Measurements from ENCODE around the gene BRINP3.

BRINP3 gene

DNA sequence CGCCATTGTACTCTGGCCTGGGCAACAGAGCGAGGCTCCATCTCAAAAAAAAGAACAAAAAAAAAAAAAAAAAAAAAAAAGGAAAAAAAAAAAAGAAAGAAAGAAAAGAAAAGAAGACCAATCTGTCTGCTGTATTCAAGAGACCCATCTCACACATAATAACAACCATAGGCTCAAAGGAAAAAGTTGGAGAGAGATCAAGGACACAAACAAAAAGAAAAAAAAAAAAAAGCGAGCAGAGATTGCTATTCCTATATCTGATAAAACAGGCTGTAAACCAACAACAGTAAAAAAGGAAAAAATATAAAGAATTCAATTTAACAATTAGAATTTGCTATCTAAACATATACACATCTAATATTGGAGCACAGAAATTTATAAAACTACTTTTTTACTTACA, 150.4 kb downstream of the BRINP3 start:
- DNase-seq (ENCODE audit: low read depth in 1 of 2, low spot score in 1 of 2) = no peak

DNA sequence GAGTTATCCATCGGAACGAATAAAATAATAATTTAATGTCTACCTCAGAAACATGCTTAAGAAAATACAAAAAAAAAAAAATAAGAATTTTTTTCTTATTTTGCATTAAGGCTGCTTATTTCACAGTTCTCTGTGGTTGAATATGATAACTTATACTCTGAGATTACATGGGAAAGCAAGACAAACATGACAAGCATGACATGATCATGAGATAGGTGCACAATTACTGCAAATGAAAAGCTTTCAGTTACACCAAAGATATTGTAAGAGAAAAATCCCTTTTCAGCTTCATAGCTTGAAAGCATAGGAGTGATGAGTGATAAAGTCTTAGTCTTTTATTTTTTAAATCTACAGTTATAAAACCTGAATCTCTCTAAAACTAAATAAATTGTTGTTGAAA, 154.1 kb downstream of the BRINP3 start:
- no peak for DNase-seq (ENCODE audit: low read depth in 1 of 2, low spot score in 1 of 2)

DNA sequence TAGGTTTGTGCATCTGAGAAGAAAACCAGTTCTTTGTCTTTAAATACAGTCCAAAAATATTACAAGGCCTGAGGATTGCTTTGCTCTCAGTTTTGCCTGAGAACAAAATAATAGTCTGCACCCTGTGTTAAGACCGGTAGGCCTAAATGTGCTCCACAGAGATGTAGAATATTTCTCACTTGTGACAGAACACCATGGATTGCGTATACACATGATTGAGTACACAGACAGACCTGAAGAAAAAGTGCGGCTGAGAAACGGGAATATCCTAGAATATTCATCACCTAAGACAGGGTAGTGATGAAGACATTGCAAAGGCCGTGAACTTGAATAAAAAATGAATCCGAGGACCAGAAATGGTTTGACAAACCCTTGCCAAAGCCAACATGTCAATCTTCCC, 155.4 kb downstream of the BRINP3 start:
- DNase-seq (ENCODE audit: low read depth in 1 of 2, low spot score in 1 of 2) = no peak

DNA sequence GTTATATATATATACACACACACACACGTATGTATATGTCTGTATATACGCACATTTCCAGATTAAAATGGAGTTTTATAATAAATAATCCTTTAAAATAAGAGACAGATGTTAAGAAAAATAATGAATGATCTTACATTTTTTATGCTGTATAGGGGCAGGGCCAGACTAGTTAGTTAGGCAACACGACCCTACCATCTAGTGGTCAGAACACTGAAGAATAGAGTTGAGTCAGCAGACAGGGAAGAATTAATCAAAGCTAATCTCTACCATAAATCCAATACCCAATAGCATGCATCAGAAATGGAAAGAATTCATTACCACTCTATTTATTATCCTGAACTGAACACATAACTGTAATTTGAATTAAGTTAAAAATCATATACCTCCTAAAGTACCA, 156.7 kb downstream of the BRINP3 start:
- DNase-seq (ENCODE audit: low read depth in 1 of 2, low spot score in 1 of 2) = no peak

DNA sequence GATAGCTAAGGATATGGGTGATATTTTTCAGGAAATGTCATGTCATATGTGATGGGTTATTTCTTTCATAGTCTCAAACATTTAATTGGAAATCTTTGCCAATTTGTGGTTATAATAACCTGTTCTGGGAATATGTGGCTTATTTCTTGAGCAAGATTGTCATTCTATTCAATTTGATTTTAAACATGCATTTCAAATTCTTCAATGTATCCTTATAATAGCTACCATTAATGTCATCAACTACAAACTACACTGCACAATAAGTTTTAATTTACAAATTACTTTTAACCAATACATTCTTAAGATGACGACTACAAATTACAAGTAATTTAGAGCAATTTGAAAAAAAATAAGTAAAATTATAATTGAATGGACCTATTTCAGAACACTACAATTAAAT, 164.9 kb downstream of the BRINP3 start:
- DNase-seq (ENCODE audit: low read depth in 1 of 2, low spot score in 1 of 2) = no peak

DNA sequence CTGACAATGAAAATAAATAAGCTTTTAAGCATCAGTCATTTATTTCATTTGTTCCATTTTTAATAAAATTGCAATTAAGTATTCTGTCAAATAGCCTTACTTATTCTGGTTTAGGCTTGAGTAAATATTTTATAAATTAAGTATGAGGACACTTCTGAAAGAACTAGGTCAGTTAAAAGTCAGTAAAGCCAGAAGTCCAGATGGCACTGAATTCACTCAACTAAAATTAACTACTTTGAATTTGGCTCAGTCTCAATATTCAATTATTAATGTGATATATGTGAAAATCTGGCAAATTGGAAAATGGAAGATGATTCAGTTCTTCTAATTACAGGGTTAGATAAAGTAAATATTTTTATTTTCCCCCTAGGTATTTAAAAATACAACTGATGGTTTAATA, 174.2 kb downstream of the BRINP3 start:
- no peak for DNase-seq (ENCODE audit: low read depth in 1 of 2, low spot score in 1 of 2)

DNA sequence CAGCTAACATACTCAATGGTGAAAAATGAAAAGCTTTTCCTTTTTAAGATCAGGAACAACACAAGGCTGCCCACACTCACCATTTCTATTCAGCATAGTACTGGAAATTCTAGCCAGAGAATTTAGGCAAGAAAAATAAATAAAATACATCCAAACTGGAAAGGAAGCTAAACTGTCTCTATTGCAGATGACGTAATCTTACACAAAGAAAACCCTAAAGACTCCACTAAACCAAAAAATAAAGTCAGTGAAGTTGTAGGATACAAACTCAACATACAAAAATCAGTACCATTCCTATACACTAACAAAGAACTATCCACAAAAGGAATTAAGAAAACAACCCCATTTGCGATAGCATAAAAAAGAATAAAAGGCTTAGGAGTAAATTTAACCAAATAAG, 181.2 kb downstream of the BRINP3 start:
- no peak for DNase-seq (ENCODE audit: low read depth in 1 of 2, low spot score in 1 of 2)

DNA sequence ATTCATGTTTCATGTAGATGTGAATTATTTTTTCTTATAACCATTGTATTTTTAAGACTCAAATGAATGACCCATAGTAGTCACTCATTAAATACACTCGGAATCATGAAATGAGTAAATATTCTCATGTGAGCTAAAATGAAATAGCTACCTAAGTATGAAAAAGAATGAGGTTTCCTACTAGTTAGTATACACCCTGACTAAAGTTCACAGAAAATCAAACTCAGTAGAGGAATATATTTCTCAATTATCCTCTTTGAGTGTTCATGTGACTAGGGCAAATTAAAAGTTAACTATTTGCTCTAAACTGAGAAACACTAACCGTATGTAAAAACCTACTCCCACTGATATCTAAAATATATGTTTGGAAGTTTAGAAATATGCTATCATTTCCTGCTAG, 187.8 kb downstream of the BRINP3 start:
- DNase-seq (ENCODE audit: low read depth in 1 of 2, low spot score in 1 of 2) = no peak

DNA sequence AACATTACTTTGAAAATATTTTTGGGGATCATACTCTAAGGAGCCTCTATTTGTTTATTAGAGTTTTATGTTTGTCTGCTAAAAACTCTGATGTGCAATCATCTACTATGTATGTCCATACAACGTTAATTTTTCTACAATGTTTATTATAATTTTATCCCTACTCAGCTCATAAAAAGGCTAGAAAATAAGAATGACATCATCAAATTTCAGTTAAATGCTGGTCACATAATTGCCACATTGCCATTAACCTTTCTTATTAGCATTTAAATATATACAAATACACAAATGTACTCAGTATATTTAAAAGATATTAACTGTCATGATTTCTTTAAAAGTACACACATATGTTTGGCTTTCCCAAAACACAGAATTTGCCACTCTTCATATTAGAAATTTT, 191.6 kb downstream of the BRINP3 start:
- no peak for DNase-seq (ENCODE audit: low read depth in 1 of 2, low spot score in 1 of 2)

DNA sequence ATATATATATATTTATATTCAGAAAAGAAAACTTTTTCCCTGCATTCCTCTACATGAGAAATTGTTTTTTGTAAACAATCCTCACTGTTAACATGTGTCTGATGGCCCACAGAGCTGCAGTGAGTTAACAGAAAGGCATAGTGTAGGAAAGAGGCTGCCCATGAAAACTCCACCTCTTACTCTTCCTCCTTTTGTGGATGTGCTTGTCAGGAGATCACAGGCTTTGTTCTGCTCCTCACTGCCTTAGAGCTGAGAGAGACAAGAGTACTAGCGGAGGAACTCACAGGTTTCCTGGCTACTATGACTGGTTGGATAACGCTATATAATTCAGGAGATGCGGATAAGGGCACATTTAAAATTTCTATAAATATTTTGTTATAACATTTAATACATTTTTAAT, 200.6 kb downstream of the BRINP3 start:
- no peak for DNase-seq (ENCODE audit: low read depth in 1 of 2, low spot score in 1 of 2)

DNA sequence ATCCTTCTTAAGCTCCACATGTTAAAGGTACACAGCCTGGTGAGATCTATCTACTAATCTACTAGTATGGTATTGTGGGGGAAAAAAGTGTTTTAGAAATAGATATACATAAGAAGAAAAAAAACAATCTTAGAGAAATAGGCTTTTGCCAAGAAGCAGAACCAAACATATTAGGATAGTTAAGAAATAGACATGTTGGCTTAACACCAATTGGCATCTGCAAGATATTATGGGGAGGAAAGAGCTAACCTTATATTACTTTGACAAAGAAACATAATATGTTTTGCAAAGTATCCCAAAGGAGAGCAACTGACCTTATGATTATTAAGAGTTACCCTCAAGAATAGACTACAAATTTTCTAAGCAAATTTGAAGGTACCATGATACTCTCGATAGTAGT, 202.9 kb downstream of the BRINP3 start:
- DNase-seq (ENCODE audit: low read depth in 1 of 2, low spot score in 1 of 2) = no peak

DNA sequence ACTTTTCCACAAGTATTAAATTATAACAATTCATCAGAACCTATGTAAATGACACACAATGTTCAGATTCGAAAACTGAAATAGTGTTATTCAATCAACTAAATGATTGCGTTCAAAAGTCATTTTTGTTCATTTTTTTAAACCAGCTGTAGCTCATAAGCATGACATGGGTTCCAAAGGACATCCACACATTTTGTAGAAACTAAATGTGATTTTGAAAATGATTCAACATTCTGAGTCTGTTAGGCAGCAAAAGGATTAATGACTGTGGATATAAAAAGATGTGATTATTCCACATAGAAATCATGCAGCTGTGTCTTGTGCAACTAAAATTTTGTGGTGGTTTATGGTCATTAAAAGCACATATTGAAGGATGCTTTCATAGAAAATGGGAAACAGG, 204.5 kb downstream of the BRINP3 start:
- no peak for DNase-seq (ENCODE audit: low read depth in 1 of 2, low spot score in 1 of 2)

DNA sequence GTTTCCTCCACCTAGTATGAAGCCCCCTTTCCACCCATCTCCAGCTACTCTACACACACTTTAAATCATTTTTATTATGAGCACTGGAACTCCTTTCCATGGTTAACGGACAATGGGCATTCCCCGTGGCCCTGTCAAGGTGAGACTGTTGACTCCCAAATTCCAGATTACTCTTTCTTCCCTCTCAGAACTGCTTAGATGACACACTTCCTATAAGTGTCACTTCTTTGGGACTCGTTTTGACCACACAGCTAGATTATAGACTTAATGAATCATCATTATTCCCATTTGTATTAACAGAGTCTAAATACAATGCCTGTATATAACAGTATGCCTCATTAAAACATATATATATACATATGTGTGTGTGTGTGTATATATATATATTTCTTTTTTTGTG, 215.1 kb downstream of the BRINP3 start:
- DNase-seq (ENCODE audit: low read depth in 1 of 2, low spot score in 1 of 2) = no peak

DNA sequence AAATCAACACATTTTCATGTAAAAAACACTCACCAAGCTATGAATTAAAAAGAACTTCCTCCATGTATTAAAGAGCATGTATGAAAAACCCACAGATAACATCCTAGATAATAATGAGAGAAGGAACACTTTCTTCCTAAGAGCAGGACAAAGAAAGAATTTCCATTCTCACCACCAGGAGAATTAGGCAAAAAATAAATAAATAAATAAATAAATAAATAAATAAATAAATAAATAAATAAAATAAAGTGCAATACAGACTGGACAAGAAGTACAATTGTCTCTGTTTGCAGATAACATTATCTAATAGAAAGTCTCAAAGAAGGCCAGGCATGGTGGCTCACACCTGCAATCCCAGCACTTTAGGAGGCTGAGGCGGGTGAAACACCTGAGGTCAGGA, 218.2 kb downstream of the BRINP3 start:
- no peak for DNase-seq (ENCODE audit: low read depth in 1 of 2, low spot score in 1 of 2)

DNA sequence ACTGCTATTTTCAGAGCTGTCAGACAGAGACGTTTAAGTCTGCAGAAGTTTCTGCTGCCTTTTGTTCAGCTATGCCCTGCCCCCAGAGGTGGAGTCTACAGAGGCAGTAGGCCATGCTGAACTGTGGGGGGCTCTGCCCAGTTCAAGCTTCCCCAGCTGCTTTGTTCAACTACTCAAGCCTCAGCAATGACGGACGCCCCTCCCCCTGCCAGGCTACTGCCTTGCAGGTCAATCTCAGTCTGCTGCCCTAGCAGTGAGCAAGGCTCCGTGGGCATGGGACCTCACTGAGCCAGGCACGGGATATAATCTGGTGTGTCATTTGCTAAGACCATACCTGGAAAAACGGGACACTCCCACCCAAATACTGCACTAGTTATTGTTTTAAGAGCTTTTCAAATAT, 219.7 kb downstream of the BRINP3 start:
- no peak for DNase-seq (ENCODE audit: low read depth in 1 of 2, low spot score in 1 of 2)

DNA sequence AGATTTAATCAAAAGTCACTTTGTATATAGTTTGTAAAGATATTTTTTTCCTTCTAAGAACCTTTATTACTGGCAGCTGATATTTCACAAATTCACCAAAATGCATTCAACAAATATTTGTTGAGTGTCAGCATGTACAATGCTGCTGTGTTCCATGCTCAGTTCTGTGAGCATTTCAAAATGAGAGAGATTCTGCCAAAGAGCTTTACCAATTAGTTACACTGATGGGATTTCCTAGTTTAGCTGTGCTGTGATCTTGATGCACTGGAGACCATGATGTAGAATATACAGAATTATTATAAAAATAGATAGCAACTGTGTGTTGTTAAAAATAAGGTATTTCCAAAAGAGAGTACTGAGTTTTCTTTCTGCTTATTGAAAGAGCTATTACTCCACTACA, 225.6 kb downstream of the BRINP3 start:
- no peak for DNase-seq (ENCODE audit: low read depth in 1 of 2, low spot score in 1 of 2)

DNA sequence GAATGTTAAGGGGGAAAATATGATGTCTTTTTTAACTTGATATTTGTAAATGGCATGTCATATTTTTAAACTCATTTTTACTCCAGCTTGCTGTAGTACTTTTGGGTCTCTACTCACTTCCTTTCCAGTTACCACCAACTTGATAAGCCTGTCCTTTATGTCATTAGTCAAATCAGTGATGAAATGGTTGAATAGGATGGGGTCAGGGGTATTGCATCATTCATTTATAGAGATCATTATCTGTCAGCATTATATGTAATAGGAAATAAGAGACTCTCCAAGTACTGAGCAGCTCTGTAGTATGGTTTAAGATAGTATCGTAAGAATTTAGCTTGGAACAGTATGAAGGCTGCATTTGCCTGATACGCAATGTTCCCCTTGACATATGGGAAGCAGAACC, 227.3 kb downstream of the BRINP3 start:
- DNase-seq (ENCODE audit: low read depth in 1 of 2, low spot score in 1 of 2) = no peak

DNA sequence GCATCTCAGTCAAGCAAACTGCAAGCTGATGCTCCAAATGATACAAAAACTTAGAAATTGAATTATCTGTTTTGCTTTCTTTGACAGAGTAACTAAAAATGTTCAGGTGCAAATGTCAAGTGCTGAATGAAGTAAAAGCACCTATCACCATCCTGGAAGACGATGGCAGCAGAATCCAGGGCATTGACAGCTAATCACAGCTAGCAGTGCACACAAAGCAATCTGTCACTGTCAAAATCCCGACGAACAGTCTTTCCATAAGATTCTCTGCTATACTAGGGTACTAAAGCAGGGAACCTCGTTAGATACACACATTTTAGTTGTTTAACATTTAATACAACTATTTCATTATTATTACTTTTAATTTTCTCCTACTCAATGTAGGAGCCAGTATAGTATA, 233.3 kb downstream of the BRINP3 start:
- DNase-seq (ENCODE audit: low read depth in 1 of 2, low spot score in 1 of 2) = no peak

DNA sequence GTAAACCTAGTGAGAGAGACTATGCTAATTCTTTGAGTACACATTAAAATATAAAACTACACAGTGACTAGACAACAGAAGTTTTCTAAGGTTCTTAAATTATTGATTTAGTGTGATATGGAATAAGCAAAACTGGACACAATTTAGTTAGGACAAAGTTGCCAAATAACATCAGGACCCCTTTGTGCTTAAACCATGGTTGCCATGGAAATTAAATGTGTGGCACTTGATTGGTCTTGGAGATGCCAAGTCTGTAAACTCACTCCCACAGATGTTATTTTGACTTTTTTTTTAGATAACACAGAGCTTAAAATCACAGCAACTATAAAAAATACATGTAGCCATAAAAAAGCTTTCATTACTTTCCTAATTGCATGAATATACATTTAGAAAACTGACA, 234.6 kb downstream of the BRINP3 start:
- DNase-seq (ENCODE audit: low read depth in 1 of 2, low spot score in 1 of 2) = no peak

DNA sequence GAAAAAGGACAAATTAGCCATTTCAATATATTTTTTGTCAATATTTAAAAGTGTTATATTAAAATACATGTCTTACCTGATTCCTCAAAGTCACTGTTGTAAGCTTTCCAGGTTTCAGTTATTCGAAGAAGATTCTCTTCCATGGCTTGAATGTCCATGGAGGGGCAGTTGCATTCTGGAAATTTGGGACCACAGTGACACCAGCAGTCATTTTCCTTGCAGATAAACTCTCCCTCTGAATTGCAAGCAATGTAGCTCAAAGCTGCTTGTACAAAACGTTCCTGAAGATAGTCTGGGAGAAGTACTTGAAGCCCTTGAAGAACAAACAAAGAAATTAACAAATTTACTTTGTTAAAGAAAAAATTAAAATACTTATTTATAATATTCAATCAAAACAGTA, 251.7 kb downstream of the BRINP3 start:
- no peak for DNase-seq (ENCODE audit: low read depth in 1 of 2, low spot score in 1 of 2)

DNA sequence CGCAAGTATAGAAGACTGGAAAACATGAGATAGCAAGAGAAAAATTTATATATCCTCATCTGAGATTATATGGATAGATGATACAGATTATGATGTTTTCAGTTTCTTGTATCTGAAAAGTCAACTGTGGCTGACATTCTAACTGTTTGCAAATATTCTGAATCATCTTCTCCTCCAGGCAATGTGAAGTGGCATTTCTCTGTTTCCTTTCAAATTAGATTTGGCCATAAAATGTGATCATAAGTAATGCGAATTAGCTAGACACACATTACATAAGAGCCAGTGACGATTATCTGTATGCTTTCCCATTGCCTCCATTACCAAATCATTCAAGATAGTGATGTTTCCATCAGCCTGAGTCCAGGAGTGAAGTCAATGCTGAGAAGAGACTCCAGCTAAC, 265.2 kb downstream of the BRINP3 start:
- no peak for DNase-seq (ENCODE audit: low read depth in 1 of 2, low spot score in 1 of 2)

DNA sequence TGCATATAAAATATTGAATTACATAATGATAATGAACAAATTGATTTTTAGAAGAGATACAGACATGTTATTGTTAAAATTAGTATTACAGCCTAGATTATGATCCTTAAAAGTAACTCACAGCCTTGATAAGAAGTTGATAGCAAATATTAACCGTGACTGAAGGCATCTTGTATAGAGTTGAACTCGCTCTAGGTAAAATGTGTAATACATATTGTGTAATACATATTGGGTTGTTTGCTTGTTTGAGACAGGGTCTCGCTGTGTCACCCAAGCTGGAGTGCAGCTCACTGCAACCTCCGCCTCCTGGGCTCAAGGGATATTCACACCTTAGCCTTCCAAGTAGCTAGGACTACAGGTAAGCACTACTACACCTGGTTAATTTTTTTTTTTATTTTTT, 269.9 kb downstream of the BRINP3 start:
- DNase-seq (ENCODE audit: low read depth in 1 of 2, low spot score in 1 of 2) = no peak

DNA sequence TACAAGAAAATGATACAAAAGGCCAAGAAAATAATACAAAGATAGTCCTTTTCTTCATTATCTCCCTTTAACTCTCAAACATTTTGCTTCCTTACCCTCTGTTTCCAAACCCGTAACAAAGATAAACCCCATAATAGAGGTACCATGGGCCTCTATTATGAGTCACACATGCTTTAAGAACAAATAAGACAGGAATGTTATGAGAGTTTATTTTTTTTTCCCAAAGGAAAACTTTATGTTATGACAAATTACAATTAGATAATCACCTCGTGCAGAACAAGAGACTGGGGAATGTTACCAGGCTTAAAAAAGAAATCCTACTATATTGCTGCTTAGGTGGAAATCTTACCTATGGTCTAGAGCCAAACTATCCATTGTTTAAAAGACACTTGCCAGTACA, 272.0 kb downstream of the BRINP3 start:
- DNase-seq (ENCODE audit: low read depth in 1 of 2, low spot score in 1 of 2) = no peak

DNA sequence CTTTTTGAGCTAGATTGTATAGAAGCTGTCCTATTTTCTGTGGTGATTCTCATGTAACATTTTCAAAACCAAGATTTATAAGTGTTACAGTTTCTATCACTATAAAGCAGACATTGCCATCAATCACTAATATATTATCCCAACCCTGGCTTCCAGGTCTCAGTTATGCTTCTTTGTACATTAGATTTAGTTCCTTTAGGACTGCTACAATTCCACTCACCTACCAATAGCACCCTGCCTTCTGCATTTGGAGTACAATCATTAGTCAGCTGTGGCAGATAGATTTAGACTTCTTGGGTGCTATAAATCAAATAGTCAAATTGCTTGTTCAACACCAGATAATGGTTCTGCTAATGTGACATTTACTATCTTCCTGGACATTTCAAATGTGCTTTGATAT, 281.6 kb downstream of the BRINP3 start:
- no peak for DNase-seq (ENCODE audit: low read depth in 1 of 2, low spot score in 1 of 2)

Measured in activated CD4-positive, alpha-beta T cell treated with anti-CD3 and anti-CD28 coated beads, Interleukin-2, amount 50 U/mL, for 24 hours (primary cell).